ENCODE data around the gene MX2. TPM values are rescaled to one million over a fixed set of nuclear protein-coding genes. Genes with fewer than 3 reads are reported as not detected.

The MX2 gene
- total and polyA plus RNA-seq, 9 of the 15 experiments (the other 6 are each of a cell fraction or from before 2014, with no cell fraction given): 0.10 to 0.95 (median 0.47) TPM; not detected in 1

- TF ChIP-seq HOMEZ (CRISPR knock-in tag; IDR thresholded peaks at IDR 0.05) (no peak), FOXJ2 (tag; IDR thresholded peaks at IDR 0.05) (no peak), TAF9B (IDR thresholded peaks at IDR 0.05; ENCODE audit: partially characterized antibody) (no peak)
Measured at GRCh38 chr21:41337515-41337914, 24.3 kb upstream of the MX2 start (continued).

GRCh38 chr21:41338455-41338854, 23.4 kb upstream of the MX2 start:
- POLR2A ChIA-PET: no interaction called here
- H3K4me3 ChIP-seq: no peak overlapping the region

More at GRCh38 chr21:41338455-41338854, 23.4 kb upstream of the MX2 start:
- Histone ChIP-seq H3K79me2 (ENCODE audit: control insufficient read depth, insufficient read depth, low read length) (no peaks in the 10 kb centered on the region), H3K9me3 (replicated peaks; ENCODE audit: control insufficient read depth, insufficient read depth, low read depth, low read length) (no peaks in the 10 kb centered on the region), H3K27me3 (ENCODE audit: control insufficient read depth in 2 of 2, insufficient read depth in 2 of 2, low read length in 2 of 2) (no peaks in the 10 kb centered on the region), H3K4me1 (replicated peaks in 1 of 2; ENCODE audit: control insufficient read depth in 2 of 2, insufficient read depth in 2 of 2, low read length in 2 of 2) (no peaks in the 10 kb centered on the region), H3K9ac (ENCODE audit: insufficient read depth in 1 of 2, low read depth in 2 of 2, low read length in 2 of 2) (no peak overlapping the region), H3K27ac (ENCODE audit: extremely low read depth, low read depth, low read length) (no peak overlapping the region), H3K9me1 (ENCODE audit: control insufficient read depth, insufficient read depth, low read length) (no peaks in the 10 kb centered on the region), H3K36me3 (ENCODE audit: control insufficient read depth, insufficient read depth, low read length) (no peaks in the 10 kb centered on the region), H4K20me1 (replicated peaks; ENCODE audit: control insufficient read depth, insufficient read depth, low read length) (no peaks in the 10 kb centered on the region), H2AFZ (ENCODE audit: low read depth, low read length) (no peak overlapping the region), H3K4me2 (ENCODE audit: insufficient read depth, low read length) (no peak overlapping the region)
- BruUV-seq (replicated peaks): no TSS peak
- TF ChIP-seq HNRNPK (IDR thresholded peaks at IDR 0.05; ENCODE audit: low read depth, low read length, poor library complexity, severe bottlenecking) (no peak), TFAP4 (CRISPR knock-in tag; IDR thresholded peaks at IDR 0.05; ENCODE audit: borderline replicate concordance) (no peak), CHAMP1 (IDR thresholded peaks at IDR 0.05) (no peak), KLF13 (tag; IDR thresholded peaks at IDR 0.05; ENCODE audit: borderline replicate concordance, low read depth) (no peak), FOXJ3 (CRISPR knock-in tag; IDR thresholded peaks at IDR 0.05) (no peak), SRSF7 (optimal IDR thresholded peaks at IDR 0.05; ENCODE audit: low read depth, low read length) (no peak), CEBPG (CRISPR knock-in tag; IDR thresholded peaks at IDR 0.05) (no peak), CEBPG (tag; conservative IDR thresholded peaks at IDR 0.05 in 1 of 2, IDR thresholded peaks at IDR 0.05 in 1 of 2) (no peak), CTCF (IDR thresholded peaks at IDR 0.05 in 2 of 3, conservative IDR thresholded peaks at IDR 0.05 in 1 of 3; ENCODE audit: insufficient read depth in 2 of 3, low read depth in 1 of 3, low read length in 3 of 3) (no peak), RBBP5 (IDR thresholded peaks at IDR 0.05; ENCODE audit: borderline replicate concordance, insufficient read depth, low read length, poor library complexity, severe bottlenecking) (no peak)
- CTCF ChIA-PET (ENCODE audit: low intra/inter-chr PET ratio): no interaction called here
- no peak for ATAC-seq
- no peak for FAIRE-seq
- intact Hi-C loops (cut with micrococcal nuclease): no loop called here
- in situ Hi-C loops (cut with MboI): no loop called here
- DNase-seq (ENCODE audit: extremely low read depth in 1 of 4, low spot score in 3 of 4): no peak
- WGBS (ENCODE audit: insufficient coverage, low coverage, missing lambda C conversion rate): 0% methylated on average over 8 of the region's 8 CpGs

Data from K562 (cell line).